Smooth muscle cell (in vitro differentiated cells): ENCODE results near the gene AKAP13. TPM values are rescaled to one million over a fixed set of nuclear protein-coding genes. Genes with fewer than 3 reads are reported as not detected.

Source experiments
- DNase-seq: peaks from one replicate; lab custom pipeline; 2025; ENCODE audit not compliant: unreplicated experiment; lab: John Stamatoyannopoulos, UW
- H2AFZ ChIP-seq: fragments of 200-600 bp; sonication (generic); 2 replicates; pipeline ENCODE4 v1.6.0; 2016; ENCODE audit warnings: antibody characterized with exemption, low read depth, mild to moderate bottlenecking
- H3F3A ChIP-seq: fragments of 200-600 bp; sonication (generic); 2 replicates; pipeline ENCODE4 v1.6.0; 2017; ENCODE audit warnings: antibody characterized with exemption, low read depth
- H3K27ac ChIP-seq: fragments of 200-600 bp; sonication (generic); 2 replicates; pipeline ENCODE4 v1.5.1; 2016; ENCODE audit warnings: low read depth, mild to moderate bottlenecking
- H3K27me3 ChIP-seq: fragments of 200-600 bp; sonication (generic); 2 replicates; pipeline ENCODE4 v1.6.1; 2016; ENCODE audit warnings: low read depth, mild to moderate bottlenecking
- H3K36me3 ChIP-seq: fragments of 200-600 bp; sonication (generic); 2 replicates; pipeline ENCODE4 v1.5.1; 2016; ENCODE audit warnings: low read depth
- H3K4me1 ChIP-seq: fragments of 200-600 bp; sonication (generic); 2 replicates; pipeline ENCODE4 v1.5.1; 2016; ENCODE audit warnings: low read depth
- H3K4me2 ChIP-seq: fragments of 200-600 bp; sonication (generic); 2 replicates; pipeline ENCODE4 v1.6.0; 2016; ENCODE audit warnings: mild to moderate bottlenecking
- H3K4me3 ChIP-seq: fragments of 200-600 bp; sonication (generic); 2 replicates; pipeline ENCODE4 v1.5.1; 2016; ENCODE audit warnings: mild to moderate bottlenecking
- H3K79me2 ChIP-seq: fragments of 200-600 bp; sonication (generic); 2 replicates; pipeline ENCODE4 v1.6.0; 2016; ENCODE audit warnings: low read depth, mild to moderate bottlenecking
- H3K9ac ChIP-seq: fragments of 200-600 bp; sonication (generic); 2 replicates; pipeline ENCODE4 v1.6.0; 2016; ENCODE audit warnings: low read depth
- H3K9me3 ChIP-seq: fragments of 200-600 bp; sonication (generic); replicated peaks from 2 replicates; pipeline ENCODE4 v1.5.1; 2016; ENCODE audit warnings: low read depth
- H4K20me1 ChIP-seq: fragments of 200-600 bp; sonication (generic); 2 replicates; pipeline ENCODE4 v1.6.0; 2016; ENCODE audit warnings: low read depth
- WGBS: methylation state at CpG from one replicate; pipeline ENCODE4 v1.1.7; 2016; ENCODE audit warnings: low lambda C conversion rate; 5-methylcytosine and 5-hydroxymethylcytosine counted together
- polyA plus RNA-seq: library from polyadenylated mRNA; unstranded; fragments of >200 nt; fragmentation: Nextera tagmentation; extraction: Ambion mirVana; gene quantifications from 2 replicates; pipeline ENCODE4 v1.2.1, GENCODE V29; 2016
- total RNA-seq: library from RNA; depleted of rRNA; stranded (reverse); fragments of >200 nt; gene quantifications from 2 replicates; pipeline ENCODE4 v1.2.3, GENCODE V29; 2014
- TF ChIP-seq, protein P1 (sequence below): fragments of 200-600 bp; sonication (generic); IDR thresholded peaks from 2 replicates; pipeline ENCODE4 v1.5.1; 2017; ENCODE audit warnings: borderline replicate concordance, mild to moderate bottlenecking, antibody characterized with exemption; ENCODE audit not compliant: insufficient read depth, poor library complexity, severe bottlenecking

The AKAP13 gene
- total and polyA plus RNA-seq, 2 experiments from 2014 or later = 43.3 to 63.5 TPM

- Histone ChIP-seq H3K36me3 (no peaks in the 10 kb centered on the region), H4K20me1 (peaks cover 63% of the 10 kb centered on the region), H3K4me1 (peaks cover 13% of the 10 kb centered on the region), H3K9ac (no peak overlapping the region), H3F3A (peaks cover 4% of the 10 kb centered on the region), H3K9me3 (peaks cover 7% of the 10 kb centered on the region), H3K79me2 (peaks cover 98% of the 10 kb centered on the region), H3K4me3 (no peak overlapping the region), H2AFZ (no peak overlapping the region), H3K27ac (peak overlapping the region; percentile 41), H3K4me2 (no peak overlapping the region), H3K27me3 (no peaks in the 10 kb centered on the region)
- DNase-seq = no peak
- TF ChIP-seq, protein P1, sequence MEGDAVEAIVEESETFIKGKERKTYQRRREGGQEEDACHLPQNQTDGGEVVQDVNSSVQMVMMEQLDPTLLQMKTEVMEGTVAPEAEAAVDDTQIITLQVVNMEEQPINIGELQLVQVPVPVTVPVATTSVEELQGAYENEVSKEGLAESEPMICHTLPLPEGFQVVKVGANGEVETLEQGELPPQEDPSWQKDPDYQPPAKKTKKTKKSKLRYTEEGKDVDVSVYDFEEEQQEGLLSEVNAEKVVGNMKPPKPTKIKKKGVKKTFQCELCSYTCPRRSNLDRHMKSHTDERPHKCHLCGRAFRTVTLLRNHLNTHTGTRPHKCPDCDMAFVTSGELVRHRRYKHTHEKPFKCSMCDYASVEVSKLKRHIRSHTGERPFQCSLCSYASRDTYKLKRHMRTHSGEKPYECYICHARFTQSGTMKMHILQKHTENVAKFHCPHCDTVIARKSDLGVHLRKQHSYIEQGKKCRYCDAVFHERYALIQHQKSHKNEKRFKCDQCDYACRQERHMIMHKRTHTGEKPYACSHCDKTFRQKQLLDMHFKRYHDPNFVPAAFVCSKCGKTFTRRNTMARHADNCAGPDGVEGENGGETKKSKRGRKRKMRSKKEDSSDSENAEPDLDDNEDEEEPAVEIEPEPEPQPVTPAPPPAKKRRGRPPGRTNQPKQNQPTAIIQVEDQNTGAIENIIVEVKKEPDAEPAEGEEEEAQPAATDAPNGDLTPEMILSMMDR = no peak
- WGBS = 83% methylated on average over 7 of the region's 7 CpGs
Measured at GRCh38 chr15:85454403-85454802, 74.0 kb downstream of the AKAP13 start.

GRCh38 chr15:85455891-85456290, 75.5 kb downstream of the AKAP13 start:
- DNase-seq = no peak
- Histone ChIP-seq H2AFZ (no peak overlapping the region), H3K27ac (peak overlapping the region; percentile 41), H3K27me3 (no peaks in the 10 kb centered on the region), H3K36me3 (no peaks in the 10 kb centered on the region), H4K20me1 (peaks cover 76% of the 10 kb centered on the region), H3K4me3 (no peak overlapping the region), H3F3A (peaks cover 9% of the 10 kb centered on the region), H3K9ac (peak overlapping the region; percentile 6), H3K4me1 (peaks cover 18% of the 10 kb centered on the region), H3K79me2 (peaks cover 98% of the 10 kb centered on the region), H3K9me3 (no peaks in the 10 kb centered on the region), H3K4me2 (no peak overlapping the region)
- TF ChIP-seq, protein P1 = no peak

DNA sequence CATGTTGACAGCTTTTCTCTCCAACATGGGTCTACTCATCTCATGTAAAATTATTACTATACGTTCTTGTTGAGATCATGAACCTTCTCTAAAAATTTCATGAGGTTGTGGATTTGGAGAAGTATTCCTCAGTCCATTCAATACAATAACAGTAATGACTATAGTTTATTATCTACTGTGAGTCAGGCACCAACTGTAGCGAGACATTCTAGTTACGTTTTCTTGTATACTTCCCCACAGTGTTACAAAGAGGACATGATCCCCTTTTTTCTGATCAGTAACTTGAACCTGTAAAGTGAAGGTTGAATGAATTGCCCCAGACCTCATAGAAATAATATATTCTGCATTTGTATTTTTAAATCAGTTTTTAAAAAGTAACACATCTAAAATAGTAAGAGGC, 76.4 kb downstream of the AKAP13 start:
- Histone ChIP-seq H3K9me3 (no peaks in the 10 kb centered on the region), H3F3A (peaks cover 9% of the 10 kb centered on the region), H4K20me1 (peaks cover 67% of the 10 kb centered on the region), H3K9ac (peak overlapping the region; percentile 68), H3K4me1 (peaks cover 18% of the 10 kb centered on the region), H3K4me3 (no peak overlapping the region), H3K4me2 (peak overlapping the region; percentile 31), H2AFZ (no peak overlapping the region), H3K79me2 (peaks cover 97% of the 10 kb centered on the region), H3K27me3 (no peaks in the 10 kb centered on the region), H3K27ac (peak overlapping the region; percentile 89), H3K36me3 (no peaks in the 10 kb centered on the region)
- 83% methylated on average over 3 of the region's 3 CpGs for WGBS
- TF ChIP-seq, protein P1 = no peak
- no peak for DNase-seq

- Histone ChIP-seq H2AFZ (no peak overlapping the region), H3K27ac (peak overlapping the region; percentile 89)
- WGBS = 73% methylated on average over 8 of the region's 8 CpGs
Measured at GRCh38 chr15:85457392-85457968, 77.1 kb downstream of the AKAP13 start.

More at GRCh38 chr15:85457392-85457968, 77.1 kb downstream of the AKAP13 start:
- no peak for DNase-seq
- peak overlapping the region; percentile 68 for H3K9ac ChIP-seq
- peaks cover 18% of the 10 kb centered on the region for H3K4me1 ChIP-seq
- peaks cover 97% of the 10 kb centered on the region for H3K79me2 ChIP-seq
- TF ChIP-seq, protein P1 = no peak
- peaks cover 60% of the 10 kb centered on the region for H4K20me1 ChIP-seq
- peak overlapping the region; percentile 31 for H3K4me2 ChIP-seq
- H3K4me3 ChIP-seq = no peak overlapping the region
- H3K36me3 ChIP-seq = no peaks in the 10 kb centered on the region
- peaks cover 9% of the 10 kb centered on the region for H3F3A ChIP-seq
- no peaks in the 10 kb centered on the region for H3K27me3 ChIP-seq
- no peaks in the 10 kb centered on the region for H3K9me3 ChIP-seq
